Esophagus muscularis mucosa (tissue), 4 donors: ENCODE results near the gene CLP1. TPM values are rescaled to one million over a fixed set of nuclear protein-coding genes. Genes with fewer than 3 reads are reported as not detected.

Experiments used
- DNase-seq: peaks from one replicate; pipeline ENCODE4 v3.0.0-alpha.2; 2017; ENCODE audit errors: extremely low spot score
- H3K27ac ChIP-seq, 4 donors: fragments of 200-600 bp; sonication (generic); replicated peaks in 1 of 4; 1 replicate in 3 of 4; 2 replicates in 1 of 4; pipeline ENCODE4 v1.5.1; 2016 to 2019; ENCODE audit warnings: mild to moderate bottlenecking in 1 of 4
- H3K27me3 ChIP-seq, 4 donors: fragments of 200-600 bp; sonication (generic); one replicate each; pipeline versions ENCODE4 v1.5.1 to v1.6.0; 2016 to 2019
- H3K36me3 ChIP-seq, 4 donors: fragments of 200-600 bp; sonication (generic); one replicate each; pipeline ENCODE4 v1.5.1; 2016 to 2019
- H3K4me1 ChIP-seq, 4 donors: fragments of 200-600 bp; sonication (generic); one replicate each; pipeline ENCODE4 v1.5.1; 2016 to 2019
- H3K4me3 ChIP-seq, 4 donors: fragments of 200-600 bp; sonication (generic); 1 replicate in 2 of 4; 2 replicates in 2 of 4; pipeline ENCODE4 v1.5.1; 2016 to 2019; ENCODE audit warnings: mild to moderate bottlenecking in 4 of 4, moderate library complexity in 1 of 4
- H3K9me3 ChIP-seq, 4 donors: fragments of 200-600 bp; sonication (generic); 1 replicate in 3 of 4; 2 replicates in 1 of 4; pipeline ENCODE4 v1.5.1; 2016 to 2019
- CTCF ChIP-seq, 3 experiments: fragments of 200-600 bp in 2 of 3; fragments of 450-650 bp in 1 of 3; sonication (generic) in 2 of 3; IDR thresholded peaks; one replicate each; pipeline ENCODE4 v1.5.1; 2017 to 2019; ENCODE audit warnings: antibody characterized with exemption in 3 of 3, mild to moderate bottlenecking in 2 of 3, moderate library complexity in 1 of 3
- EP300 ChIP-seq: sonication (generic); formaldehyde crosslinking; IDR thresholded peaks from one replicate; pipeline ENCODE4 v1.6.1; 2017; ENCODE audit warnings: antibody characterized with exemption
- POLR2A ChIP-seq: fragments of 450-650 bp; IDR thresholded peaks from one replicate; pipeline ENCODE4 v1.6.1; 2017; ENCODE audit warnings: antibody characterized with exemption, moderate library complexity, mild to moderate bottlenecking, low read depth
- POLR2AphosphoS5 ChIP-seq, 2 donors: sonication (generic); formaldehyde crosslinking; IDR thresholded peaks; one replicate each; pipeline ENCODE4 v1.6.1; 2017; ENCODE audit warnings: antibody characterized with exemption in 2 of 2
- WGBS: methylation state at CpG from one replicate; pipeline ENCODE4 v1.1.5; 2018; 5-methylcytosine and 5-hydroxymethylcytosine counted together
- intact Hi-C: fragments of 100-400 bp; cut with DNase I; formaldehyde crosslinking; loops from one replicate; pipeline ENCODE4 v1.15.1; 2023
- total RNA-seq, 4 donors: library from RNA; depleted of rRNA; stranded (reverse); fragments of >200 nt; gene quantifications; one replicate each; pipeline versions ENCODE4 v1.1.0 to v1.2.1, GENCODE V29; 2016

The CLP1 gene
- total RNA-seq, 4 donors from 2014 or later = 8.3 to 18.1 (median 14.7) TPM

DNA sequence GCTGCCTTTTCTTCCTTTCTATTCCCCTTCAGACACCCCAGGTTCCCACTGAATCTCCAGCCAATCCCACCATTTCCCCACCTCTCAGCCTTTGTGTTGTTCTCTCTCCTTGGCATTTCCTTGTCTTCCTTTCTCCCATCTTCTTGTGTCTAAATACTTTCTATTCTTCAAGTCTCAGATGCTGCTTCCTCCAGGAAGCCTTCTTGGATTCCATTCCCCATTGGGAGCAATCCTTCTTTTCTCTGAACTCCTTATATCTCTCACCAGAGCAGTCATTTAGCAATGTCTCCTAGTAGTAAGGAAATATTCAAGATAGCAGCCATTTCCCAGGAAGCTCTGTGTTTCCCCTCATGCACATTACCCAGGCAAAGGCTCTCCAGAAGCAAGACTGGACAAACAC lies 23.3 kb upstream of the CLP1 start:
- TF ChIP-seq EP300 (no peak), POLR2AphosphoS5 (IDR thresholded peaks at IDR 0.05) (no peak), POLR2A (no peak), CTCF (IDR thresholded peaks at IDR 0.05) (no peak)
- intact Hi-C loops = no loop called here
- no peaks in the 10 kb centered on the region for H3K36me3 ChIP-seq
- no peaks in the 10 kb centered on the region for H3K9me3 ChIP-seq
- peaks cover 14 to 18% (median 15%) of the 10 kb centered on the region in 4 donors for H3K4me1 ChIP-seq
- no peak overlapping the region for H3K27ac ChIP-seq
- DNase-seq = no peak
- no peak overlapping the region for H3K4me3 ChIP-seq
- H3K27me3 ChIP-seq = no peaks in the 10 kb centered on the region

DNA sequence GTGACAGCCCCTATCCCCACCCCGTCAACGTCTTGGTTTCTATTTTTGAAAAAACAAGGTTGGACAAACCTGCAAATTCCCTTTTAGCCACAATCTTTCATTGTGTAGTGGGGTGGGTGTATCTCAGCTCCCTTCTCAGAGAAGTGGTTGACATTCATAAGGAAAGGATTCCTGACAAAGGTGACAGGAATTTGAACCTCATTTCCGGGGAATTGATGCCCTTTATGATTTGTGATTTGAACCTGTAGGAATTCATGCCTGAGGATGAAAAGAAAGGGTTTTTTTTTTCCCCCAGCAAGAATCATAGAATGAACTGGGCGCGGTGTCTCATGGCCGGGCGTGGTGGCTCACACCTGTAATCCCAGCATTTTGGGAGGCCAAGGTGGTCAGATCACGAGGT lies 22.3 kb upstream of the CLP1 start:
- Histone ChIP-seq H3K4me1 (peaks cover 23 to 27% (median 25%) of the 10 kb centered on the region in 4 donors), H3K27ac (no peak overlapping the region), H3K36me3 (no peaks in the 10 kb centered on the region), H3K27me3 (no peaks in the 10 kb centered on the region), H3K9me3 (no peaks in the 10 kb centered on the region), H3K4me3 (no peak overlapping the region)
- no peak for TF ChIP-seq CTCF (IDR thresholded peaks at IDR 0.05)
- TF ChIP-seq EP300 = no peak
- DNase-seq = no peak
- intact Hi-C loops = no loop called here
- WGBS = 94% methylated on average over 8 of the region's 8 CpGs

DNA sequence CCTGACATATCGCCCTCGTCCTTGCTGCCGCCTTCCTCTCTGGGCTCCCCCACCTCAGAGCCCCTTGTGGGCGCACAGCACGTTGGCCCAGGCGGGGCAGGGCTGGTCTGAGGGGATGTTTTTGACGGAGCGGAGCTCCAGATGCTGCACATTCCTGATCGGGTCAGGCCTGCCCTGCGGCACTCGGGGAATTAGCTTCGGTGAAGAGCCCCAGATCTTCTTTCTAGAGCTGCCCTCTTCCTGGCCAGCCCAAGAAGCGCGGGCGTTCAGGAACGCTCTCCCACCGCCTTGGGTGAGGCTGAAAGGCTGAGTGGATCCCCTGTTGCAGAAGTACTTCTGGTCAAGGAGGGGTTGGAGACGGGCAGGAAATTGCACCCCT lies 19.9 kb upstream of the CLP1 start:
- peak overlapping the region; percentile 75 to 92 (median 82) for H3K4me3 ChIP-seq
- no peaks in the 10 kb centered on the region for H3K27me3 ChIP-seq
- no peak for DNase-seq
- no peaks in the 10 kb centered on the region for H3K36me3 ChIP-seq
- TF ChIP-seq POLR2AphosphoS5 (IDR thresholded peaks at IDR 0.05) = no peak
- no peak for TF ChIP-seq CTCF (IDR thresholded peaks at IDR 0.05)
- no peak for TF ChIP-seq POLR2A
- TF ChIP-seq EP300 = no peak
- no peaks in the 10 kb centered on the region for H3K9me3 ChIP-seq
- peak overlapping the region; percentile 77 to 86 (median 83) for H3K27ac ChIP-seq
- WGBS = 31% methylated on average over 11 of the region's 18 CpGs
- intact Hi-C loops = no loop called here
- peaks cover 28 to 39% (median 37%) of the 10 kb centered on the region in 4 donors for H3K4me1 ChIP-seq

- Histone ChIP-seq H3K27me3 (no peaks in the 10 kb centered on the region), H3K4me3 (peak overlapping the region; percentile 75 to 92 (median 82)), H3K9me3 (no peaks in the 10 kb centered on the region), H3K4me1 (peaks cover 28 to 39% (median 37%) of the 10 kb centered on the region in 4 donors), H3K27ac (peak overlapping the region; percentile 77 to 86 (median 83)), H3K36me3 (no peaks in the 10 kb centered on the region)
- intact Hi-C loops = no loop called here
- no peak for DNase-seq
- TF ChIP-seq POLR2AphosphoS5 (IDR thresholded peaks at IDR 0.05) (peak; percentile 38 to 64), POLR2A (no peak), EP300 (no peak), CTCF (IDR thresholded peaks at IDR 0.05) (no peak)
- 1% methylated on average over 41 of the region's 47 CpGs for WGBS
These were observed 19.4 kb upstream of the CLP1 start for GRCh38 chr11:57638005-57638781.
